ENCODE measurements around the gene RTP5.
A peak's percentile ranks its signal among the peaks of the same experiment; 100 is the strongest.

The RTP5 gene

GRCh38 chr2:241871538-241872312 lies 2.2 kb downstream of the RTP5 start:
- no peak for DNase-seq

DNA sequence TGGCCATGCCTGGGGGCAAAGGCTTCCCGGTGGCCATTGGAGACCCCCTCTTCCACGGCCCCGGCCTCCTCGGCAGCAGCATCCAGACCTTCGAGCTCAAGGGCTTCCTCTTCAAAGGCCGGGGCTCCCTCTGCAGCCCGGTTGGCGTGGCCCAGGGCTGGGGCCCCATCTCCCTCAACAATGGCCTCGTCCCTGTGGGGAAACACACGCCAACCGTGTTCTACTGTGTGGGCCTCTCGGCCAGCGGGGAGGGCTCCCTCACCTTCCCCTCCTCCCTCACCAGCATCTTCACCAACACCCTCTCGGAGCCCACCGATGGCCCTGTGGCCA lies 2.7 kb downstream of the RTP5 start:
- DNase-seq = no peak

GRCh38 chr2:241873081-241873802 lies 3.7 kb downstream of the RTP5 start:
- no peak for DNase-seq

DNA sequence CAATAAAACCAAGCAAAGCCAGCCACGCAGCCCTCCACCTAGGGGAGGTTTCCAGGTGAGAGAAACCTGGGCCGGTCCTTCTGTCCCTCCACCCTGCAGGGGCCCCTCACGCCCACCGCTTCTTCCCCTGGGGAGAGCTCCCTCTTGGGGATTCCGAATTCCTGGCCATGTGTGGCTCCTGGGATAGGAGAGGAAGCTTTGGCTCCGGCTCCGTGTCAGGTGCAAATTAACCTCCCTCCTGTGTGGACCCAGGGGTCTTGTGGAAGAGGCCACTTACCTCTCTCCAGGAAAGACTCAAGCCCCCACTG lies 4.2 kb downstream of the RTP5 start:
- no peak for DNase-seq

GRCh38 chr2:241874277-241874925 lies 4.9 kb downstream of the RTP5 start:
- DNase-seq = no peak

- peak; percentile 26 for DNase-seq
These were observed 6.4 kb downstream of the RTP5 start for GRCh38 chr2:241875754-241876527.

- no peak for DNase-seq
These were observed 7.1 kb downstream of the RTP5 start for GRCh38 chr2:241876528-241877196.

- no peak for DNase-seq
These were observed 7.7 kb downstream of the RTP5 start for GRCh38 chr2:241877197-241877685.

DNA sequence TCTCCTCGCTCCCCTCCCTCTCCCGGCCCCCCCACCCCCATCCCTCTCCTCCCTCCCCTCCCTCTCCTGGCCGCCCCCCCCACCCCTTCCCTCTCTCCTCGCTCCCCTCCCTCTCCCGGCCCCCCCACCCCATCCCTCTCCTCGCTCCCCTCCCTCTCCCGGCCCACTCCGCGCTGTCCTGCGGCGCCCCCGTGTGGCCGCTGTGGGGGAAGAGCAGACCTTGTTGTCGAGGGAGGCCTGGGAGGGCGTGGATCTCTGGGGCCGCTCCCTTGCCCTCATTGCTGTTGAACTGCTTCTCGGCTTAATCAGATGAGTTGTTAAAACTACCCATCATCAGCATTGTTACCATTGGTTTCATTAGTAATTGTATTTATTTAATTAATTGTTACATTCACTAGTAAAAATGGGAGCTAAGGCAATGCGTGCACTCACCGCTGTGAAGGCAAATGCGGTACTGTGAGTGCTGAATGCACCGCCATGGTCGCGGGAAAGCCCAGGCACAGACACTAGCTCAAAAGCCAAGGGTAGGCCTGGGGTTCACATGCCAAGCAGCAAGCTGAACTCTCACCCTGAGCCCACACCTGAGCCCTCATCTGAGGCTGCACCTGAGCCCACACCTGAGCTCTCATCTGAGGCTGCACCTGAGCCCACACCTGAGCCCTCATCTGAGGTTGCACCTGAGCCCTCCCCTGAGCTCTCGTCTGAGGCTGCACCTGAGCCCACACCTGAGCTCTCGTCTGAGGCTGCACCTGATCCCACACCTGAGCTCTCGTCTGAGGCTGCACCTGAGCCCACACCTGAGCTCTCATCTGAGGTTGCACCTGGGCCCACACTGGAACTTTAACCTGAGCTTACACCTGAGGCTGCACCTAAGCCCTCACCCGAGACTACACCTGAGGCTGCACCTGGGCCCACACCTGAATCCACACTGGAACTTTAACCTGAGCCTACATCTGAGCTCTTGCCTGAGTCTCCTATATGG lies 8.8 kb downstream of the RTP5 start:
- peak; percentile 55 for DNase-seq

DNA sequence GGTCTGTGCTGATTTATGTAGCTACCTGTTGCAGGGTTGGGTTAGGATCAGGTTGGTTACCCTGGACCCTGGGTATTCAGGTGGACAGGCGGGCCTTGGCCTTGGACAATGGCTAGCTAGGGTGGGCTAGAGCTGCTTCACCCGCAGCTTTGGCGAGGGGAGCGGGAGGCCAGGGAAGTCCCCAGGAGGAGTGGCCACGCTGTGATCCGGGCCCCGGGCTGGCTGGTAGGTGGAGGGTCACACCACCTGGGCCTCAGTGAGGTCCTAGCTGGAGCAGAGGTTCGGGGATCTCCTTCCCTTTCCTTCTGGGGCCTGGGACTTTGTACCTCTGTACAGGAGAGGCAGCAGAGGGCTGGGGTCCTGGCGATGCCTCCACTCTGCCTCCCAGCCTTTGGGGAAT lies 9.8 kb downstream of the RTP5 start:
- no peak for DNase-seq

DNA sequence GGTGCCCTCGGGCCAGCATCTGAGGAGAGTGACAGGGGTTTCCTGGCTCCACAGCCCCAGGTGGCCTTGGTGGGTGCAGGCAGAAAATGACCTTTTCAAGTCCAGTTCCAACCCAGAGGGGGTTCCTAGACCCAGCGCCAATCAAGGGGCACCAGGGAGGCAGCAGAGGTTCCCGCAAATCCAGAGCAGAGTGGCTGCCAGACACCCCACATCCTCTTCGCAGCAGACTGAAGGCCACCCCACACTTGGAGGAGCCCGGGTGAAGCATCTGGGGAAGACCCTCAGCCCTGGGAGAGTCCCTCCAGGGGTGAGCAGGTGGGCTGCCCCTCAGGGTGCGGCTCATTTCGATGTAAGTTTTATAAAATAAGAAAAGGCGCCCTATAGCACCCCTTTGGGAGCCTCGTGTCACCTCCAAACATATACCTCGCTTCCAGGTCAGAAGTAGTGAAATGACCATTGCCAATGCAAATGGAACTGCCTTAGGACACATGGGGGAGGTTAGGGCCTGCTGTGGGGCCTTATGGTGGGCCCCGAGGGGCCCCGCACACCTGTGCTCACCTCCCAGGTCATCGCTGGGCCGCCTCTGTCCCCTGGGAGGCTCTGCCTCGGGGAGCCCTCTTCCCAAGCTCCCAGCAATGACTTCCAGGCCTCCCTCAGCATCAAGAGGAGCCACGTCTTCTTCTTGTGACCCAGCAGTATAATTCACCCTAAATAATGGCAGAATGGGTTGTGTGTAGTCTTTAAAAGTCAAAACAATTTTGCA lies 11.0 kb downstream of the RTP5 start:
- DNase-seq = no peak

DNA sequence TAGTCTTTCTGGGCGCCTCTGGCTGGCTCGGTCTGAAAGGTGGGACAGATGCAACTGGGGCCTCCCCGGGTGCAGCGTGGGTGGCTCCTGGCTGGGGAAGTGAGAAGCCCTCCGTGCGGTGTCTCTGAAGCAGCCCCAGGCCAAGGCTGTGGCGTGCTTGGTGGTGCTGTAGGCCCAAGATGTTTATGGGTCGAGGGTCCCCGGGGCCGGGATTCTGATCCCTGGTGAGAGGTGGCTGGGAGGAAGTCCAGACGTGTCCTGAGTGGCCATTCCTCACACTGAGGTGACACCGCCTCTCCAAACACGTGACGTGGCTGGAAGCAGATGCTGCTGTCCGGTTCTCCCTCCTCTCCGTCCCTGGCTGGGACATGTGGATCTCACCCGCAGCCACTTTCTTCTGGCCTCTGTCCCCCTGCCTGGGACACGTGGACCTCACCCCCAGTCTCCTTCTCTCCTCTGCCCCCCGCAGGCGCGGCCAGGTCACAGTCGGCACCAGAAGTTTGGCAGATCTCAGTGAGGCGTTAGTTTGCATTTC lies 12.6 kb downstream of the RTP5 start:
- DNase-seq = no peak

GRCh38 chr2:241884951-241885290 lies 15.4 kb downstream of the RTP5 start:
- DNase-seq = no peak

DNA sequence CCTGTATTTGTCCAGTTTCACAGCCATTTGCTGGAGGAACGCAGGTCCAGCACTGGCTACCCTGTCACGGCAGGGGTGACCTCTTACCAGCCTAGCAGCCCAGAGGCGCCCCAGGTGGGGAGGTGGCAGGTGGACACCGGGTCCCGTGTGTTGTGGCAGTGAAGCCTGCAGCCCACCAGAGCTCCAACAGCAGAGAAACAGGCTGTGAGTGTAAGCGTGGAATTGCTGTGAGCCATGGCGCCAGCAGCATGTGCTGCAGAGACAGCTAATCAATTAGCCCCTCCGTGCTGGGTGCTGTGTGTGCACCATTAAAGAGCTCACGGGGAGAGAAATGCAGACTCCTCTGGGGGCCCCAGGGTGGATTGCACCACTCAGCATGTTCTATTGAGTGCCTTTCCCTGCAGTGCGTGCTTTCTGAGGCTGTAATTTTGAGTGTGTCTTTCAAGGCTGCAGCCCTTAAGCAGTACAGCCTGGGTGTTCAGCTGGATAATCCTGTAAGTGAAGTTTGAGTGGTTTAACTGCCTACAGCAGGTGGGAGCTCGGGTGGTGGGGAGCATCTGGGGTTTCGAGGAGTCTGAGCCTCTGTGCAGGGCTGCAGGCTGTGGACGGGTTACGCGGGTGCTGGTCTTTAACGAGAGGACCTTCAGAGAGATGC lies 15.9 kb downstream of the RTP5 start:
- DNase-seq = no peak

DNA sequence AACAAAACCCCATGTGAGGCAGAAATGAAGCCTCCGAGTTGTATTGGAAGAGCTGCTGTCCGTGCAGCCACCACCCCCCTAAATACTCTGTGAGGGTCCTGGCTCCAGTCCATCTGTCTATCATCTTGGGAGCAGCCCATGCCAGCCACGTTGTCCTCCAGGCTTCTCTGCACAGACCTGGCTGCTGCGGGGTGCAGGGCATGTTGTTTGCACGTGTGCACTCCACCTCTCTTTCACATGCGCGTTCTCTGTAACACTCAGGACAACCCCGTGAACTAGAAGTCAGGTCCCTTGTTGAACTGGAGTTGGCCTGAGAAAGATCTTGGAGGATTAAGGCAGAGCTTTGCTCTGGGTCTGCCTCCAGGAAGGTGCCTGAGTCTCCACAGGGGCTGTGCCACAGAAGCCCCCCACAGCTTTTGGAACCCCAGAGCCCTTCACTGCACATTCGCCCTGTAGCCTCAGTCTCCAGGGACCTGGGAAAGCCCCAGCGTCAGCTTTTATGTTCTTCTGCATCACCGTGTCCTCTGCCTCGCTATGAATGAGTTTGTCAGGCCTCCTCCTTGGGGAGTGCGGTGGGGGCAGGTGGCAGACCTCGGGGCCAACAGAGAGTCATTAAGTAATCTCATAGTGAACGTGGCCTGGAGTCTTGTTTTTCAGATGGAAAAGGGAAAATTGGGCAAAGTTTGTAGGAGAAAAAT lies 16.6 kb downstream of the RTP5 start:
- no peak for DNase-seq

DNA sequence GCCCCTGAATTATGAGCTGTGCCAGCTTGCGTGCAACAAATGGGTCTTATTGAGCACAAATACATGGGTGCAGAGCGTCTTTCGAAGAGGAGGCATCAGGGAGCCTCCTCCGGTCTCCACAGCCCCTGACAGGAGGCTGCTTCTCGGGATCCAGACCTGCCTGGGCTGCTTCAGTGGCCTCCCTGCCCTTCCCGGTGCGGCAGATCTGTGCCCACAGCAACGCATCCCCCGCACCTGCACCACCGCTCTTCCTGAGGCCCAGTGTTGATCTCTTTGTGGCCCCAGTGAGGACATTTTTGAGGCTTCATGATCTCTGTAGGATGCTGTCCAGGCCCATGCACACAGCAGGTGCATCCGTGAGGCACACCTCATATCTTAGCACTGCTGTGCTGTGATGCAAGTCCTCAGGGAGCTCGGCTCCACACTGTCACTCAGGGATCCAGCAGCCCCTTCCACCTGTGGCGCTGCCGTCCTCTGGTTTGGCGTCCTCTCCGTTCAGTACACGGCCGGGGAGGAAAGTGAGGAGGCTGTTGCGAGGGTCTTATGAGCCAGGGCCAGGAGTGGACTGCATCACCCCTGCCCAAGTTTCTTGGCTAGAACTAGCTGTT lies 17.4 kb downstream of the RTP5 start:
- no peak for DNase-seq

DNA sequence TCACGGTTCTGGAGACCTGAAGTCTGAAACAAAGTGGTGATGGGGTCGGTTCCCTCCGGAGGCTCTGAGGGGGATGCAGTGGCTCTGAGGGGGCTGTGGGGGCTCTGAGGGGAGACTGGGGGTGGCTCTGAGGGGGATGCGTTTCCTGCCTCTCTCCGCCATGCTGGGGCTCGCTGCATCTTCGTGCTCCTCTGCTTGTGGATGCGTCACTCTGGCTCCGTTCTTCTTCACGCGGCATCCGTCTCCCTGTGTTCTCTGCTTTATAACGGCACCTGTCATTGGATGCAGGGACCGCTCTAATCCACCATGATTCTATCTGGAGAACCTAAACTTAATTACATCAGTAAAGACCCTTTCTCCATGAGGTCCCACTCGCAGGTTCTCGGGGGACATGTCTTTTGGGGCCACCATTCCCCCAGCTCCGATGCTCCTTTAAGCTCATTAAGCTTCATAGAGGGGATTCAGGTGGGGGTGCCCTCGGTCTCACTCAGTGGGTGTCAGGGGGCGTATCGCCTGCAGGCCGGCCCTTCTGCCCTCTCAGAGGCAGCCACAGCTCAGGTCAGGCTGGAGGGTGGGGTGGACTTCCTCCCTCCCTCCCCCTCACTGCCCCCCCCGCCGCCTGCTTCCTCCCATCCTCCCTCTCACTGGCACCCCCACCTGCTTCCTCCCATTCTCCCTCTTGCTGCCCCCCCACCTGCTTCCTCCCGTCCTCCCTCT lies 18.4 kb downstream of the RTP5 start:
- DNase-seq = no peak

GRCh38 chr2:241888641-241889040 lies 19.1 kb downstream of the RTP5 start:
- DNase-seq = no peak
